Ectodermal cell (in vitro differentiated cells): ENCODE results near the gene SNPH.

Experiments
- H3K27ac ChIP-seq: 2 replicates; pipeline ENCODE4 v1.7.0; 2013; ENCODE audit warnings: mild to moderate bottlenecking, low read depth, low read length; ENCODE audit not compliant: insufficient read depth, poor library complexity, severe bottlenecking
- H3K27me3 ChIP-seq: 2 replicates; pipeline ENCODE4 v1.7.0; 2013; ENCODE audit warnings: mild to moderate bottlenecking, low read length; ENCODE audit not compliant: insufficient read depth, control insufficient read depth, poor library complexity, severe bottlenecking
- H3K36me3 ChIP-seq: one replicate; pipeline ENCODE4 v1.7.0; 2013; ENCODE audit warnings: low read length; ENCODE audit not compliant: control insufficient read depth, insufficient read depth
- H3K4me1 ChIP-seq: one replicate; pipeline ENCODE4 v1.7.0; 2013; ENCODE audit warnings: low read length; ENCODE audit not compliant: control insufficient read depth, insufficient read depth
- H3K4me3 ChIP-seq: 2 replicates; pipeline ENCODE4 v1.7.0; 2013; ENCODE audit warnings: low read depth, low read length, control low read depth; ENCODE audit not compliant: insufficient read depth
- H3K9me3 ChIP-seq: 2 replicates; pipeline ENCODE4 v1.7.0; 2013; ENCODE audit warnings: mild to moderate bottlenecking, low read length, moderate library complexity; ENCODE audit not compliant: control insufficient read depth
- WGBS, 2 experiments: methylation state at CpG; one replicate each; pipeline ENCODE4 v1.1.7; 2013; ENCODE audit warnings: missing lambda C conversion rate in 2 of 2; 5-methylcytosine and 5-hydroxymethylcytosine counted together

The SNPH gene

GRCh38 chr20:1298888-1299511 is 32.9 kb downstream of the SNPH start:
- Histone ChIP-seq H3K4me3 (no peak overlapping the region), H3K27ac (no peak overlapping the region), H3K27me3 (no peaks in the 10 kb centered on the region), H3K4me1 (no peaks in the 10 kb centered on the region), H3K36me3 (no peaks in the 10 kb centered on the region), H3K9me3 (no peaks in the 10 kb centered on the region)
- WGBS, 2 experiments: 92 to 93% methylated on average over 8 of the region's 10 CpGs

GRCh38 chr20:1299522-1299921 is 33.4 kb downstream of the SNPH start:
- H3K27me3 ChIP-seq: no peaks in the 10 kb centered on the region
- H3K36me3 ChIP-seq: no peaks in the 10 kb centered on the region
- no peak overlapping the region for H3K27ac ChIP-seq
- WGBS, 2 experiments: 91 to 92% methylated on average over 9 of the region's 9 CpGs
- no peaks in the 10 kb centered on the region for H3K9me3 ChIP-seq
- H3K4me3 ChIP-seq: no peak overlapping the region
- no peaks in the 10 kb centered on the region for H3K4me1 ChIP-seq

- H3K36me3 ChIP-seq: no peaks in the 10 kb centered on the region
- no peak overlapping the region for H3K27ac ChIP-seq
- no peaks in the 10 kb centered on the region for H3K9me3 ChIP-seq
- H3K27me3 ChIP-seq: no peaks in the 10 kb centered on the region
- no peak overlapping the region for H3K4me3 ChIP-seq
- H3K4me1 ChIP-seq: no peaks in the 10 kb centered on the region
- WGBS, 2 experiments: 95 to 96% methylated on average over 18 of the region's 18 CpGs
These were observed 34.2 kb downstream of the SNPH start for GRCh38 chr20:1300083-1300840.

GRCh38 chr20:1301031-1301529 is 35.0 kb downstream of the SNPH start:
- H3K4me1 ChIP-seq: no peaks in the 10 kb centered on the region
- H3K36me3 ChIP-seq: no peaks in the 10 kb centered on the region
- no peaks in the 10 kb centered on the region for H3K27me3 ChIP-seq
- no peak overlapping the region for H3K4me3 ChIP-seq
- WGBS, 2 experiments: 25 to 30% methylated on average over 9 of the region's 9 CpGs
- H3K9me3 ChIP-seq: no peaks in the 10 kb centered on the region
- H3K27ac ChIP-seq: no peak overlapping the region

- H3K27ac ChIP-seq: no peak overlapping the region
- WGBS, 2 experiments: 94 to 95% methylated on average over 12 of the region's 12 CpGs
- no peaks in the 10 kb centered on the region for H3K27me3 ChIP-seq
- H3K36me3 ChIP-seq: no peaks in the 10 kb centered on the region
- no peak overlapping the region for H3K4me3 ChIP-seq
- no peaks in the 10 kb centered on the region for H3K4me1 ChIP-seq
- H3K9me3 ChIP-seq: no peaks in the 10 kb centered on the region
These were observed 36.8 kb downstream of the SNPH start for GRCh38 chr20:1302685-1303541.

- 94 to 95% methylated on average over 31 of the region's 31 CpGs for WGBS, 2 experiments
- Histone ChIP-seq H3K4me1 (peaks cover 10% of the 10 kb centered on the region), H3K27ac (no peak overlapping the region), H3K27me3 (no peaks in the 10 kb centered on the region), H3K36me3 (no peaks in the 10 kb centered on the region), H3K9me3 (no peaks in the 10 kb centered on the region), H3K4me3 (no peak overlapping the region)
These were observed 38.8 kb downstream of the SNPH start for GRCh38 chr20:1304710-1305515.

- Histone ChIP-seq H3K27me3 (no peaks in the 10 kb centered on the region), H3K4me1 (peaks cover 10% of the 10 kb centered on the region), H3K27ac (no peak overlapping the region), H3K36me3 (no peaks in the 10 kb centered on the region), H3K9me3 (no peaks in the 10 kb centered on the region), H3K4me3 (no peak overlapping the region)
- 94 to 95% methylated on average over 24 of the region's 24 CpGs for WGBS, 2 experiments
These were observed 39.6 kb downstream of the SNPH start for GRCh38 chr20:1305712-1306111.

GRCh38 chr20:1306316-1307135 is 40.4 kb downstream of the SNPH start:
- no peaks in the 10 kb centered on the region for H3K27me3 ChIP-seq
- no peaks in the 10 kb centered on the region for H3K9me3 ChIP-seq
- peaks cover 10% of the 10 kb centered on the region for H3K4me1 ChIP-seq
- H3K36me3 ChIP-seq: no peaks in the 10 kb centered on the region
- H3K4me3 ChIP-seq: no peak overlapping the region
- WGBS, 2 experiments: 93 to 94% methylated on average over 14 of the region's 14 CpGs
- H3K27ac ChIP-seq: no peak overlapping the region

GRCh38 chr20:1307171-1307570 is 41.1 kb downstream of the SNPH start:
- H3K4me1 ChIP-seq: peaks cover 10% of the 10 kb centered on the region

More at GRCh38 chr20:1307171-1307570, 41.1 kb downstream of the SNPH start:
- Histone ChIP-seq H3K27me3 (no peaks in the 10 kb centered on the region), H3K36me3 (no peaks in the 10 kb centered on the region), H3K27ac (no peak overlapping the region), H3K9me3 (no peaks in the 10 kb centered on the region), H3K4me3 (no peak overlapping the region)
- WGBS, 2 experiments: 92 to 93% methylated on average over 10 of the region's 10 CpGs
